HepG2 (cell line): ENCODE results near the gene ALB. TPM values are rescaled to one million over a fixed set of nuclear protein-coding genes. Genes with fewer than 3 reads are reported as not detected.
A peak's percentile ranks its signal among the peaks of the same experiment; 100 is the strongest.

Source experiments
- BHLHE40 ChIP-seq: IDR thresholded peaks from 2 replicates; pipeline ENCODE4 v1.6.1; 2011; ENCODE audit warnings: low read length, improper control_type of control experiment
- HCFC1 ChIP-seq: fragments of 150-350 bp; IDR thresholded peaks from 2 replicates; pipeline ENCODE4 v1.6.1; 2014; ENCODE audit warnings: low read depth, low read length
- HNF1A ChIP-seq, 2 experiments: sonication (generic) in 1 of 2; formaldehyde crosslinking in 1 of 2; IDR thresholded peaks; 2 replicates each; pipeline versions ENCODE4 v1.4.0 to v1.6.1; 2016 to 2020; ENCODE audit warnings: borderline replicate concordance in 1 of 2, low read depth in 1 of 2, mild to moderate bottlenecking in 1 of 2, missing genetic modification reagents in 1 of 2
- NBN ChIP-seq: fragments of 450-650 bp; conservative IDR thresholded peaks from 2 replicates; pipeline ENCODE4 v1.6.1; 2017
- PLSCR1 ChIP-seq: sonication (generic); formaldehyde crosslinking; IDR thresholded peaks from 2 replicates; pipeline ENCODE4 v1.5.0; 2020; ENCODE audit warnings: missing genetic modification reagents, mild to moderate bottlenecking, borderline replicate concordance
- REST ChIP-seq, 2 experiments: IDR thresholded peaks; 2 replicates each; pipeline ENCODE4 v1.6.1; 2011 to 2012; ENCODE audit warnings: low read length in 2 of 2, borderline replicate concordance in 1 of 2, low read depth in 1 of 2, mild to moderate bottlenecking in 1 of 2, moderate library complexity in 1 of 2
- SKI ChIP-seq: fragments of 450-650 bp; IDR thresholded peaks from one replicate; pipeline ENCODE4 v1.6.1; 2018; ENCODE audit warnings: mild to moderate bottlenecking; ENCODE audit not compliant: partially characterized antibody
- XBP1 ChIP-seq: sonication (generic); formaldehyde crosslinking; IDR thresholded peaks from 2 replicates; pipeline ENCODE4 v1.5.0; 2020; ENCODE audit warnings: missing genetic modification reagents
- ZNF275 ChIP-seq: sonication (generic); formaldehyde crosslinking; IDR thresholded peaks from 2 replicates; pipeline ENCODE4 v1.8.0; 2022; ENCODE audit warnings: missing genetic modification reagents, mild to moderate bottlenecking, inconsistent platforms, borderline replicate concordance
- ZNF609 ChIP-seq: sonication (generic); formaldehyde crosslinking; IDR thresholded peaks from 2 replicates; pipeline ENCODE4 v1.4.0; 2020; ENCODE audit warnings: mild to moderate bottlenecking, missing genetic modification reagents, borderline replicate concordance
- ZNF652 ChIP-seq: IDR thresholded peaks from 2 replicates; pipeline ENCODE4 v1.6.1; 2016; ENCODE audit warnings: low read depth, borderline replicate concordance
- ZNF740 ChIP-seq: sonication (generic); formaldehyde crosslinking; IDR thresholded peaks from 2 replicates; pipeline ENCODE4 v1.4.0; 2020; ENCODE audit warnings: missing genetic modification reagents
- ZNF816 ChIP-seq: sonication (generic); formaldehyde crosslinking; IDR thresholded peaks from 2 replicates; pipeline ENCODE4 v1.8.0; 2022; ENCODE audit warnings: missing genetic modification reagents, mild to moderate bottlenecking, borderline replicate concordance
- polyA plus RNA-seq, 8 experiments: library from polyadenylated mRNA; depleted of rRNA in 3 of 8; stranded (reverse) in 7 of 8; unstranded in 1 of 8; fragments of >200 nt; fragmentation: Illumina TruSeq in 4 of 8; extraction: Trizol in 4 of 8; gene quantifications; 2 replicates each; pipeline versions ENCODE4 v1.2.1 to v1.2.3, GENCODE V29; 2011 to 2016; ENCODE audit warnings: low read depth in 4 of 8, missing spikeins in 1 of 8, mixed read lengths in 1 of 8; ENCODE audit not compliant: insufficient read depth in 1 of 8
- total RNA-seq, 5 experiments: library from RNA; depleted of rRNA; stranded (reverse); fragments of >200 nt; fragmentation: Illumina TruSeq; extraction: Trizol; gene quantifications; 2 replicates each; pipeline ENCODE4 v1.2.3, GENCODE V29; 2016; ENCODE audit warnings: low read depth in 1 of 5

Gene ALB
- total and polyA plus RNA-seq, 2 of the 13 experiments (the other 11 are each of a cell fraction or from before 2014, with no cell fraction given): 22,259 to 22,625 TPM

- TF ChIP-seq ZNF609 (CRISPR knock-in tag) (peak; percentile 84; the same call in 1 of the 2 replicates), NBN (no peak), ZNF275 (no peak), ZNF652 (CRISPR knock-in tag) (peak; percentile 9; the same call in 1 of the 2 replicates), HCFC1 (no peak), REST (IDR thresholded peaks at IDR 0.05; ENCODE audit: borderline replicate concordance in 1 of 2, low read depth in 1 of 2, low read length in 2 of 2) (peak in 1 of 2 experiments; percentile 46; a peak in 1 of 4 replicates), ZNF816 (peak; percentile 50; the same call in 1 of the 2 replicates), SKI (peak; percentile 89), XBP1 (no peak), ZNF740 (no peak), BHLHE40 (no peak), HNF1A (IDR thresholded peaks at IDR 0.05; ENCODE audit: low read depth) (peak; percentile 93), HNF1A (CRISPR knock-in tag; IDR thresholded peaks at IDR 0.05; ENCODE audit: borderline replicate concordance) (peak; percentile 88; the same call in 1 of the 2 replicates), PLSCR1 (CRISPR knock-in tag) (no peak)
Measured at GRCh38 chr4:73388887-73389286, 15.2 kb upstream of the ALB start (continued).
